Stimulated activated naive CD4-positive, alpha-beta T cell treated with Interleukin-2 at 50 U/mL for 16 hours (primary cell): ENCODE data around the gene DGKI.
"Not testable (repeated sequence)": the region's sequence is repeated elsewhere in the genome, so short reads cannot be mapped to it uniquely, and the experiment has no call there.

Experiments
- DNase-seq: peaks from one replicate; lab custom pipeline; 2025; lab: John Stamatoyannopoulos, UW

Gene DGKI

DNA sequence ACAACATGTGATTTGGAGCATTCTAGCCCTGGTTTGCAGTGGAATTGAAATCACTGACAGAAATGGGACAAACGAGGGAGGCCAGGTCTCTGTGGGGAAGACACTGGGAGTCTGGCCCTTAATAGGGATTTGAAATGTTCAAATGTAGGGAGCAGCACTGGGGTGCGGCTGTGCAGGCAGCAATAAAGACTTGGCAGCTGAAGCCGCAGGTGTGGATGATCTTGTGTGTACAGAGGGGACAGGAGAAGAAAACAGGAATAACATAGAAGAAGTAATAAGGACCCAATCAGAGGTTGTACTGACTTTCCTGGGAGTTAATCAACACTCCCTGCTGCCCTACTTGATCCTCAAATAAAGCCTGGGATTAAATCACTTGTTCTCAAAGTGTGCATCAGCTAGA is 375.6 kb downstream of the DGKI start:
- no peak for DNase-seq

DNA sequence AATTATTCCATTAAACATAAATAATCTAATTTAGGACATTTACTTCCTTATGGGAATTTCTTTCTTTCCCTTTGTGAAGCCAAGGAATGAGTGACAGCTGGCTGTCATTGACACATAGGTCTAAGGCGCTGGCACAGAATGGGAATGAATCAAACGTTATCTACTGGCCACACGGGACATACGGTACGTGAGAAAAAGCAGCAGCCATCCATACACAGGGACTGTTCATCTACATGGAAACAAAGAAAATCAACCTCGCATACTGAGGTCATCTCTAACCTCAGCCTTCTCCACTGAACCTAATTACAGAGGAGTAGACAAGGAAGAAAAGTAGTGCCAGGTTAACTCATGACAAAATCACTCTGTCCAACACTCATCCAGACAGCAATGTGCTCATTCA is 376.9 kb downstream of the DGKI start:
- no peak for DNase-seq

DNA sequence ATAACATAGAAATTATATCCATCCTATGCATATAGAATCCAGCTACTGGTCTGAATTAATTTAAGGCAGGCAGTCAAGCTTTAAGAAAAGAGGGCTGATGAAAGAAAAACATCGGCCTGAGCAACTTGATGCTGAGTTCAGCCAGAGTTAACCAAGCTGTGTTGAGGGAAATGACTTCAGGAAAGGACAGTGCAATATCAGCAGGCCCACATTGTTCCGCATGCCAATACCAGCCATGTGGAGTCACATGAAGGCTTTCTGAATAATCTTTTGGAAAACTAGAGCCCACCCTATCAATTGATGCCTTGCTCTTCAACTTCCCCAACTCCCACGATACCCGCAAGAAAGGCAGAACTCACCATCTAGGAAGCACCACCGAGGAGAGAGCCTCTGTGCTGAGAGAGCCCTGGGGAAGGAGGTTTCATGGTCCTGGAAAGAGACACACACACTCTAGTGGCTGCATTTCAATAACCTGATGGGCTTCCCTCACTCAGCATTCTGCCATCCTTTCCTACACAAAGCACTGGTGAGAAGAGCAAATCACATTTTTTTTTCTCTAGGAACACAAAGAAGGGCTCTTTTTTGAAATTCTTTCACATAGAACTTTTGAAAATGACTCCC is 377.5 kb downstream of the DGKI start:
- no peak for DNase-seq

DNA sequence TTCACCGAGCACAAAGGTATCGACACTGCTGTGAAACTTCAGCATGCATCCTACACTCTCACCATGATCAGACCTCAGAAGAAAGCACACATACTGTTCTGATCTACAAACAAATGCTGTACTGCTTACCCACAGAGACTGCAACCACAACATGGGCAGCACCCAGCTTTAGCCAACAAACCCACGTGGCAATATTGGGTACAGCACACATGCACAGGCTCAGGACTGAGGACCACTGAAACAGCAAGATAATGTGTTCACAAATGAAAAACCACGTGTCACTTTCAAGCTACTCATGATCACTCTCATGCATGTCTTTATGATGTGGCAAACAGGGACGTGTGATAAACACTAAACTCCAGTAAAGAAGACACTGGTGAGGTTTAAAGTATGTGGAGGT is 383.9 kb downstream of the DGKI start:
- DNase-seq: no peak

DNA sequence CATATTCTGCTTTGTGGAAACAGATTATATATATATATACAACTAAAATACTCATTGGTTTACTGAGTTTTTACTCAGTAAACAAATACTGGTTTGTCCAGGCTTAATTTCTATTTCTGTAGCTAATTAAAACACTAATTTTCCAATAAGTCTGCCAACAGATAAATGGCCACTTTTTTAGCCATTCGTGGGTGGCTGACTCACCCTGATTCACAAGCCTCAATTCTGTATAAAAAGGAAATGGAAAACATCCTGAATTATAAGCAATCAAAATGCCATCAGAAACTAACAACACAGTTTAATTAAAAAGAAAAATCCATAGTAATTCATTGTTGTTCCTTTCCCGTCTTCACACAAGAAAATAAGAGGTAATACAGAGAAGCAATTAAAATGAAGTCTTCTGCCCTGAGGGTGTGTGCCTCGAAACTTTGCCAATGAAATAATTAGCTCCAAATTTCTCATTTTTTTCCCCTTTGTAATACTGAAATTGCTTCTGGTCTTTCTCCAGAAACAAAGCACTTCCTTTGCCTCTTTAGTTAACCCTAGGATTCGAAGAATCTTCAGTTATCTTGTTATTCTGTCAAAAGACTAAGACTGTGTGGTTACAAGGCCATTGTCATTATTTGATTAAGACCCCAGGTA is 384.6 kb downstream of the DGKI start:
- DNase-seq: no peak

DNA sequence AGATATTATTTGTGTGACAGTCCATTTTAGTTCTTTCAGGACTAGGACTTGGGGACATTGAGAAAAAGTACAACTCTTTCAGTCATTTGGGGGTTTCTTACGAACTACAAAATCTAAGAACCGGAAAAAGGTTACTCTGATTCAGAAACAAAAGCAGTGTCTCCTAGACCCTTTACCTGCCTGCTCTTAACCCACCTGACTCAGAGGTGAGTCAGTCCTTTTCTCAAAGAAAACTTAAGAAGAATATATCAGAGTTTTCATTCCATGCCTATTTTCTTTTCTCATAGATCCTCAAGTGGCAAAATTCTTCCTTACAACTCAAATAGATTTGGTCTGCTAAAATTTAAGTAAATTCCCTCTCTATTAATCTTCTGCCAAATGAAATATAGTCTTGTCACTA is 388.4 kb downstream of the DGKI start:
- no peak for DNase-seq

DNA sequence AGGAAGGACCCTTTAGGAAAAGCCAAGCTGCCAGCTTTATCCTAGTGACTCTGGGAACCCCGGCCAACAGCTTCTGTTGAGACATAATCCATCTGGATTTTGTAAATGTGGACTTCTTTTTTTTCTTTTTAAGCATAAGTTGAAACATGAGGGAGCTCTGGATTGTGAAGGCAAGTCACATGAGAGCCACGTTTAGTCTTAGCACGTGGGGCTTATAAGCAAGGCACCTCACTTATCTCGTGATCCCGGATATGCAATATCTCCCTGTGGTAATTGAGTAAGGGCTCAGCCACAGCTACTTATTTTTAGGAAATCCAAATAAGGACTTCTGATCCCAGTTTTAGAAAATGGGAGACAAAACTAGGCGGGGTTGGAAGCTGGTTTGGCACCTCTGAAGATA is 392.0 kb downstream of the DGKI start:
- no peak for DNase-seq

DNA sequence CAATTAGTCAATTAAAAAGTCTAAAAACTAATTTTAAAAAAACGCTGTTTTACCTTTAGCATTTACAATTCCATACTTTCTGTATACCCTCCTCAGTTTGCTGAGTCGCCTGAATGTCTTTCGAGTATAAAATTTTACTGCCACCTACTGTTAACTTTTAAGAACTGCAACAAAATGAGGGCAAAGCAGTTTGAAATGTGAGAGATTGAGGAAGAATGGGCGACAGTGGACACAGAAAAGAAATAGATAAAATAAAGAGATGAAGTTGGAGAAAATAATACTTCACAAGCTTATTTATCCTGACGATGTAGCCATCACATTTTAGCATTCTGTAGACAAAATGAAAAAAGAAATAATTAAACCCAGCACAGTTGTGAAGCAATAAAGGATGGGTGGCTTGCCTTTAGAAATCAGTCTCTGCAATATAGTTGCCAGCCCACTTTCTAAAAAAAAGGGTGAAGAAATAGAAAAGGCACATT is 392.5 kb downstream of the DGKI start:
- no peak for DNase-seq

DNA sequence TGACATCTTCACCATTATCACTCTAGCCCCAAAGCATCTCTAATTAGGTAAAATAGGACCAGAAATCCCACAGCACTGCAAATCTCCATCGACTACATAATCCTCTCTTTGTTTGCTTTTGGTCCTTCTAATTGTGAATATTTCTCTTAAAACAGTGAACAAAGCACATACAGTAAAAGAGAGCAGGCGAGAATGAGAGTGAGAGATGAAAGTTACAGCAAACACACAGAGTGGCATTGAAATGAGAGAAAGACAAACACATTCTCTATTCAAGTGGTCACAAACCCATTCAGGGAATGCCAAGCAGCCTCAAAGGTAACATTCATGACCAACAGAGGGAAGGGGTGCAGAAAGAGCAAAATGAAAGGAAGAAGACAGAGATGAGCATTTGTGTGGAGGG is 393.4 kb downstream of the DGKI start:
- DNase-seq: no peak

DNA sequence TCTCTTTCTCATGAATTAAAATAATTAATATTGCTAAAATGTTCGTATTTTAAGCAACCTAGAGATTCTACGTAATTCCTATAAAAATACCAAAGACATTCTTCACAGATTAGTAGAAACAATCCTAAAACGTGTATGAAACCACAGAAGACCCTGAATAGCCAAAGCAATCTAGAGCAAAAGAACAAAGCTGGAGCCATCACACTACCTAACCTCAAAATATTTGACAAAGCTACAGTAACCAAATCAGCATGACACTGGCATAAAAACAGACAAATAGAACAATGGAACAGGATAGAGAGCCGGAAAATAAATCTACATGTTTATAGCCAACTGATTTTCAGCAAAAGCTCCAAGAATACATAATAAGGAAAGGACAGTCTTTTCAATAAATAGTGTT is 397.8 kb downstream of the DGKI start:
- no peak for DNase-seq

DNA sequence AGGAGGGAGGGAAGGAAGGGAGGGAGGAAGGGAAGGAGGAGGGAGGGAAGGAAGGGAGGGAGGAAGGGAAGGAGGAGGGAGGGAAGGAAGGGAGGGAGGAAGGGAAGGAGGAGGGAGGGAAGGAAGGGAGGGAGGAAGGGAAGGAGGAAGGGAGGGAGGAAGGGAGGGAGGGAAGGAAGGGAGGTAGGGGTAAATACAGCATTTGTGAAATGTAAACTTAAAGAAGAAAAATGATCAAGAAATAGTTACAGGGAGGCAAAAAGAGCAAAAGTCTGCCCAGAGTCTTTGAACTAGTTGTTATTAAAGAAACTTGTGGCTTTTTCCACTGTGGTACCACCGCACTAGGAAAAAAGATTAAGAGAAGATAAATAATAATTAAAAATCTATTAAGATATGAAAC is 398.2 kb downstream of the DGKI start:
- not testable (repeated sequence) for DNase-seq

DNA sequence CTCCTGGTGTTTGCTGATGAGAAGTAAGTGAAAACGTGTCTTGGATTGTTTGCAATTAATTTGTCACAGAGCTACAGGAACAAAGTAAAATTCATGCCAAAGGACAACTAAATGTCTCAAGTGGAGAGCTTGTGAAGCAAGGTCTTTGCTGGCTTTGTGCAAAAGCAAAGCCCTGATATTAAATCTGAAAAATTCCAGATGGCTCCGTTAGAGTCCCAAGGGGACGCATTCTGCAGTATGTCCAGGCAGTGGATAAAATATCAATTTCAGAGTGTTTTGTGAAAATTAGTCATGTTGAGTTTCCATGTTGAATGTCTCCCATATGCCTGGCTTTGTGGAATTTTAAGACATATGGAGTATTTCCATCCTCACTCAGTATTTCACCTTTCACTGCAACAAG is 400.7 kb downstream of the DGKI start:
- DNase-seq: no peak

DNA sequence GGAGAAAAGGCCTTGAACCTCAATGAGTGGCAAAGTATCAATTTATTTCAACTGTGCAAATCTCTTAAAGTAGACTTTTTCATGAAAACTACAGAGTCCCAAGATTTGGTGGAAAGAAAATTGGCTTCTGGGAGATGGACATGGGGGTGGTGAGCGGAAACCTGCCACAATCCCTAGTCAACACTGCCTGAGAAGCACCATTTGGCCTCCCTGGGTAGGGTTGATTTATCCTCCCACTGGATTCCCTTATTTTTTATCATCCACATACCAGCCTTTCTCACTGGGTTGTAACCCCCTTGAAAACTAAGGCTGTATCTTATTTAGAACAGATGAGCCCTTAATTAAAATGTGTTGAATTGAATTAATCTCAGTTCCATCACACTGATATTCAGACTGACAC is 401.5 kb downstream of the DGKI start:
- DNase-seq: no peak

DNA sequence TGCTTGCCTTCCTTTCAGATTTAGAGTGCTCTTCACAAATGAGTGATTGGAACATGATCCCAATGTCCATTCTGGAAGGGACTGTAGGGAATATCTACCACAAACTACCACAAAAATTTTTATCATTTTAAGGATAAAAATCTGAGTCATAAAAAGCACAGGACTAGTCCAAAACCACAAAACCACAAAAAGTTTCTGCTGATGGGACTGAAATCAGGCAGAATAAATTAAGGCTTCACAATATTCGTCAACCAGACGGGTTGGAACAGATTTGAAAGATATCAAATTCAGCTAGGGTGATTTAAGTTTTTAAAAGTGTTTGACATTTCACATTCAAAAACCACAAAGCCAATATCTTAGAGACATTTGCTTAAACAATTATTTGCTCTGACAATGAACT is 403.2 kb downstream of the DGKI start:
- no peak for DNase-seq

DNA sequence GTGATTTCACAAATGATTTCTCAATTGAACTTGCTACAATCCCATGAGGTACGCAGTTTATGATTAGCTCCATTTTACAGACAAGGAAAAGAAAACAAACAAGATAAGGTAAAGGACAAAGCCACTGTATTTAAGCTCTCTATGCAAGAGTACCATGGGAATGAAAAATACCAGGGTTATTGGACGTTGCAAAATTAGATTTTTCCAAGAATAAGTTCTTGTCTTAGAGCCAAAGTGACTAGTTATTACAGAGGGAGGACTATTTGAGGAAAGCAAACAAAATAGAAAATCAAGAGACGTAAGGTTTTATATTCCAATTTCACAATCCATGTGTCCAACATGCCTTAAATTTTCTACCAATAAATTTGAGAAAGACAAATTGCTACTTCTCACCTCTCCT is 405.3 kb downstream of the DGKI start:
- DNase-seq: no peak

DNA sequence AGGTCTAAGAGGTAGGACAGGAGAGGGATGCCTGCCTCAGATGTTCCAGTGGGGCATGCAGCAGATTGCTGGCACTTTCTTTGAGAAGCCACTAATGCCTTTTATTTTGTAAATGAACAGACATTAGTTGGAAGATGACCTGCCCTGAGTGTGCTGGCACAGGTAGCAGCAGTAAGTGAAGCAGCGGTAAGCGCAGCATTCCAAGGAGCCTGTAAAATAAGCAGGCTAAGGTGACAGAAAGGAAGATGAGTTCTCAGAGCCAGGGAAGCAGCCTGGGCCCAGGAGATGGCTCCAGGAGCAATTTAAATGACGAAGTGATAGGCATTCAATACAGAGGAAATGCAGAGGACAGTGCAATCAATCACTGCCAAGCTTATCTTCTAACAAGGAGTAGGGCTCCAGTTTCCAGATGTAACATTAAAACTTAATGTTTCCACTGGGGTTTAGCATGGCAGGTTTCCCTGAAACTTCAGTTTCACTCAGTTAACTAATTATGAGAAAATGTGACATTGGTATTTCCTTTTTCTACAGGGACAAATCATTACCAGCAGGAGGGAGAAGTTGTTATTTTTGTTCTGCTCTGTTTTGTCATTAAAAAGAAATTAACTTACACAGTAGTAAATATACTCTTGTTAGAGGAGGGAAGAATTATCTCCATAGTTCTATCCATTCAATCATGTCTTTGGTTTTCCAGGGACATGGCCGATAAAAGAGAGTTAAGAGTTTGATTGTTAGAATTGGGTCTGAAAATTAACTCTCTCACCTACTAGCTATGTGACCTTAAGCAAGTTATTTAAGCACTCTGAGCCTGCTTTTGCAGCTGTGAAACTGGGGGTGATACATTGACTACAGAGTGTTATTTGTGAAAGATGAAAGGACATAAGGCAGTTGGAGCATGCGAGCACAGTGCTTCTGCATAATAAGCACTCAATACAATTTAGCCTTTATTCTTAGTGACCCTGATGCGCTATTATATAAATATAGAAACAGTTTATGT is 406.6 kb downstream of the DGKI start:
- no peak for DNase-seq

DNA sequence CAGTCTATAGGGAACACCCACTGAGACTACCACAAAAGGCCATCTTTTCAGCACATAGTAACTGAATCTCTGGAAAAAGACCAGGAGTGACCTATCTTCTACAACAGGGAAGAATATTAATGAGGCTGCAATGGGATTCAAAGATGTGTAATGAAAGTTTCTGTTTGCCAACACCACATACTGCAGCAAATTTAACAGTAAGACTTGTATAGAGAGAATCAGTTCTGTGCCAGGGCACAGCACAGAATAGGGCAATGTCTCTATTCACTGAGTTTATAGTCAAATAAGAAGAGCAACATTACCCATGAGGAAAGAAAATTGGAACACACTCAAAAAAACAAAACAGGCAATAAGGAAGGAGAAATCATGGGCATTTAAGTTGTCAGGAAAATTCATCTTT is 411.8 kb downstream of the DGKI start:
- no peak for DNase-seq

DNA sequence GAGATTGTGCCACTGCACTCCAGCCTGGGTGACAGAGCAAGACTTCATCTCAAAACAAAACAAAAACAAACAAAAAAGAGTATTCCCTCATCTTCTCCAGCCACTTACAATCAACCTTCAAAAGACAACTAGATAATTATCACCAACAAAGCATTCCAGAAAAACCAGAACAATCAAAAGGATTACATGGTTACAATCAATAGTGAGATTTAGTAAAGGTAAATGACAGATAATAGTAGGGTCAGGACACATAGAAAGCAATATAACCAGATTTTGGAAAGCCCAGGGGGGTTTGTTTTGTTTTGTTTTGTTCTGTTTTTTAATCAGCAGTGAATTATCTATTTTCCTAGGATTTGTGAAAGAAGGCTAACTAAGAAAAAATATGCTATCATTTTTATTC is 412.2 kb downstream of the DGKI start:
- no peak for DNase-seq

DNA sequence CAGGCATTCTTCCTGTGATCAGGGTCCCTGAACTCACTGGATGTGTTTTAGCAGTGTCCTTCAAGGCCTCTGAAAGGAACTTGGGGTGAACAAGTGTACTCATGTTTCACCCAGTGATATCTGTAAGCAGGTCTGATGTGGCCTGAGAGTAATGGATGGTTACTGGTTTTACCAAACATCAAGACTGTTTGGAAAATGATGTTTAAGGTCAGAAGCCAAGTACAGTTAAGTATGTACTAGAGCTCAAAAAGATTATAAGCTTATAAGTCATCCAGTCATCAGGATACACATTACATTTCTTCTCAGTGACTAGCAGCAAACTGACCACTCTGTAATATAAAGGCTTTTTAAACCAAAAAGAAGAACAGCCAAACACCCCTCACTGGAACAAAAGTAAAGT is 423.5 kb downstream of the DGKI start:
- DNase-seq: no peak

DNA sequence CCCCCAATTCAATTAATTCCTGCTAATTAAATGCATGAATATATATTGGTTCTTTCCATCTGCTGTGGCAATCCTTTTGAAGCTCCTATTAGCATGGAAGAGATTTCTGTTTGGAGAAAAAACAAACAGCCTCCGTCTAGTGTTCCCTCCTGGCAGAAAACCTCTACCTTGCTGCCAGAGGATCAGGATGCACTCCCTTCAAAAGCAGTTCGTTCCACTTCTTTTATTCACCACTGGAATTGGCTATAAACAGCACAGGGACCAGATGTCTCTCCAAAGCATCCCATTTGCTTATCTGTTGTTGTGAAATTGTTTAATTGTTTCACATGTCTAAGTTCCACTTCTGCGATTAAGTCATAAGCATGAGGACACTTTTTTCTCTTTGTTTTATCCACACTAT is 425.4 kb downstream of the DGKI start:
- DNase-seq: no peak

DNA sequence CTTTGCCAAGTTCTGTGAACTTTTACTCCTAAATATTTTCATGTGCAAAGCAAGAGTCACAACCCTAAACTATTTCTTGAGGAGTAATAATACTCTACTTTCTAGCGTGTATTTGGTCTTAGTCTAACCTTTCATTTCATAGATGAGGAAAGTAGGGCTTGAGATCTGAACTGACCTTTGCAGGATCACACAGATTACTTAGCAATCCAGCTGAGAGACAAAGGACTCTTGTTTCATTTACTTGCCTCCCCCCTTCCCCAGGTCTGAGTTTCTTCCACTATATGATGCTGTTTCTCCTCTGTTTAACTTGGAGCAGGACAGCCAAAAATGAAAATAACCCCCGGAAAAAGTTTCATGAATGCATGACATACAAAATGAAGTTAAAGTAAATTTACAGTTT is 427.9 kb downstream of the DGKI start:
- DNase-seq: no peak

DNA sequence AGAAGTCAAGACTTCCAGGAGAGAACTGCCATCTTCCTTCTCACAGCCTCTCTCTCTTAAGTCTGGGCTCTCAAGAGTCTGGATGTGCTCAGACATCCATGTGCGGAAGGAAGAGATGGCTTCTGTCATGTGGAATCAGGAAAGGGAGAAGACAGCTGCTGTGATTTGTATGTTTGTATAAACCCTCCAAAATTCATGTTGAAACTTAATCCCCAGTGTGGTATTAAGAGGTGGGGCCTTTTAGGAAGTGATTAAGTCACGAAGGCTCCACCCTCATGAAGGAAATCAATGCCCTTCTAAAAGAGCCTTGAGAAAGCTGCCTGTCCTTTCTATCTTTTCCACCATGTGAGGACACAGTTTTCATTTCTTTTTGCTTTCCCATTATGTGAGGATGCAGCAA is 429.3 kb downstream of the DGKI start:
- DNase-seq: no peak

DNA sequence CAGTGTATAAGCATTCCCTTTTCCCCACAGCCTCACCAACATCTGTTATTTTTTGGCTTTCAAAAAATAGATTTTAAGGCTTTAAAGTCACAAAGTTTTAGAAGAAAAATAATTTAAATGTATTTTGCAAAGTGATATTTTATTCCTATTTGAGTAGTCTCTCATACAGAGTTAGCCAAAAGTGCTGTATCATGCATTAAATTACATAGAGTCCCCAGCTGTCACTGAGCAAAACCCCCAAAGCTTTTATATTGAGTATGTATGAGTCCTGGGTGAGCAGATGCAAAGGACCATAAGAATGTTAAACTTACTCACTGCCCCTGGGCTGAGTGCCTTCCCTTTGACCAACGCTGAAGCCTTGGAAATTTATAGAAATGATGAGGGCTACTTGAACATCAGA is 432.9 kb downstream of the DGKI start:
- no peak for DNase-seq
